GM10847 (cell line): ENCODE measurements around the gene ANXA2.

Experiments
- POLR2A ChIP-seq: IDR thresholded peaks from 2 replicates; pipeline ENCODE4 v1.6.1; 2011; ENCODE audit not compliant: insufficient read length; ENCODE audit errors: extremely low read depth

ANXA2 gene

GRCh38 chr15:60316961-60317360 lies 80.8 kb downstream of the ANXA2 start:
- no peak for TF ChIP-seq POLR2A

DNA sequence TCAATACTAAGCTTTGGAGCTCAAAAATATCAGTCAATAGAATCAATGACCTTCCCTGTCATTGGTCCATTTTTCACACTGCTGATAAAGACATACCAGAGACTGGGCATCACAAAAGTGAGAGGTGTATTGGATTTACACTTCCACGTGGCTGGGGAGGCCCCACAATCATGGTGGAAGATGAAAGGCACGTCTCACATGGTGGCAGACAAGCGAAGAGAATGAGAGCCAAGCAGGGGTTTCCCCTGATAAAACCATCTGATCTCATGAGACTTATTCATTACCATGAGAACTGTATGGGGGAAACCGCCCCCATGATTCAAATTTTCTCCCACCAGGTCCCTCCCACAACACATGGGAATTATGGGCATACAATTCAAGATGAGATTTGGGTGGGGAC lies 81.9 kb downstream of the ANXA2 start:
- TF ChIP-seq POLR2A: no peak

- no peak for TF ChIP-seq POLR2A
Measured at GRCh38 chr15:60313906-60314305, 83.9 kb downstream of the ANXA2 start.

- TF ChIP-seq POLR2A: no peak
Measured at GRCh38 chr15:60307034-60307433, 90.8 kb downstream of the ANXA2 start.

DNA sequence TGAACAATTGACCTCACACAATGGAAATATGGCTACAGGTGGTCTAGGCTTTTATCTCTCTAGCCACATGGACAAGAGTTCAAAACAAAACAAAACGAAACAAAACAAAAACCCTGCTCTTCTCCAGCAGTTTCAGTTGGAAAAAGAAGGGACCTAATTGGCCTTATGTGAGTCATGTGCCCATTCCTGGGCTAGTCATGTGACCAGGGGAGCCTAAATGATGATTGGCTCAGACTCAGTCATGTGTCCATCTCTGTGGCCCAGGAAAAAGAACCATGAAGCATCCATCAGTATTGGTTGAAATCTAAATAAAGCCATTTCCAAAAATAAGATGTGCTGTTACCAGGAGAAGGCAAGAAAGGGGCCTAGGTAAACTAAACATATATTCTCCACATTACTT lies 96.8 kb downstream of the ANXA2 start:
- no peak for TF ChIP-seq POLR2A

DNA sequence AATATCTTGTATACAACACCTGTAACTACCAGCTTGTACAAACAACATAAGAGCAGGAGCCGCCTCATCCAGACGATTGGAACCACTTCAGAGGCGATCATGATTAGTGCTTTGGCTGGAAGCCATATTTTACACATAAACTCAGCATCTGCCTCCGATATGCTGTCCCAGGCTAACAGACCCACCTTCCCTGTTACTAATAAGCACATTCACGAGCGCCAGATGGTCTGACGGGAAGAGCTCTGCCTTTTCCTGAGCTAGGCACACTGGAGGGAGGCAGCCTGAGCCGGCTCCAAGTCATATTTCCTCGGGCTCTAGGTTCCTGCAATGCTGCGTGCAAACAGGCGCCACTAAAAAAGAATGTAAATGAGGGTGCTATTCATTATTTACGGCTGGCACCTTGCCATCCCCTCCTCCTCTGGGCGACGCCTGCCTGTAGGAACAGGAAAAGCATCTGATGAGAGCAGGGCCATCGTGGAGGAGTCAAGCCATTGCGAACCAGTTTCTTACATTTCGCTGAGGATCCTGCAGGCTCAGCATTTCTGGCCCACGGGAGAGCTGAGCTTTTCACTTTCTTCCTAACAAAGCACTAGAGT lies 98.2 kb downstream of the ANXA2 start:
- TF ChIP-seq POLR2A: no peak
